Liver (tissue), 3 donors: Measurements from ENCODE around the gene GRIN2A.

Experiments used
- EGR1 ChIP-seq, 2 donors: IDR thresholded peaks; 2 replicates each; pipeline ENCODE4 v1.6.1; 2016 to 2018; ENCODE audit warnings: antibody characterized with exemption in 2 of 2, low read depth in 2 of 2
- GABPA ChIP-seq, 2 donors: IDR thresholded peaks in 1 of 2; conservative IDR thresholded peaks in 1 of 2; 2 replicates each; pipeline ENCODE4 v1.6.1; 2016; ENCODE audit warnings: antibody characterized with exemption in 2 of 2, mild to moderate bottlenecking in 1 of 2, moderate library complexity in 1 of 2
- YY1 ChIP-seq: IDR thresholded peaks from 2 replicates; pipeline ENCODE4 v1.6.1; 2016; ENCODE audit warnings: antibody characterized with exemption, mild to moderate bottlenecking
- TF ChIP-seq, protein P1 (sequence below): fragments of 150-350 bp; IDR thresholded peaks from 2 replicates; pipeline ENCODE4 v1.5.1; 2017; ENCODE audit warnings: improper control_type of control experiment, low read depth, low read length; ENCODE audit not compliant: missing input control
- donor health status: healthy.
- donor health status: healthy.

DNA sequence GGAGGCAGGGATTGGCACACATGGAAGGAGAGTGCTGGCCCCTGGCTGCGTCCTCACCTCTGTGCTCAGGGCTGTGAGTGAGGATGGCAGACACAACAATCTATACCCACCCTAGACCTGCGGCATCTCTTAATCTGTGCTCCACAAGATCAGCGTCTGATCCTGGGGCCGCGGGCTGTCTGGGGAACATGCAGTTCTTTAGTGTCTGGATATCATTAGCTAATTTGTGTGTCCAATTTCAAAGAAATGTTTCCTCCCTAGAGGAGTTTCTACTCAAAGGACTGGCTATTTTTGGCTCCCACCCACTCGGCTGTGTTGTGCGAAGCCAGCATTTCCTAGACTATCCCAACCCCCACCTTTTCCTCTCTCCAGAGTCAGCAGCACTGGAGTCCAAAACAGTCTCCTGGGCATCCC lies 93.8 kb downstream of the GRIN2A start:
- TF ChIP-seq, protein P1, sequence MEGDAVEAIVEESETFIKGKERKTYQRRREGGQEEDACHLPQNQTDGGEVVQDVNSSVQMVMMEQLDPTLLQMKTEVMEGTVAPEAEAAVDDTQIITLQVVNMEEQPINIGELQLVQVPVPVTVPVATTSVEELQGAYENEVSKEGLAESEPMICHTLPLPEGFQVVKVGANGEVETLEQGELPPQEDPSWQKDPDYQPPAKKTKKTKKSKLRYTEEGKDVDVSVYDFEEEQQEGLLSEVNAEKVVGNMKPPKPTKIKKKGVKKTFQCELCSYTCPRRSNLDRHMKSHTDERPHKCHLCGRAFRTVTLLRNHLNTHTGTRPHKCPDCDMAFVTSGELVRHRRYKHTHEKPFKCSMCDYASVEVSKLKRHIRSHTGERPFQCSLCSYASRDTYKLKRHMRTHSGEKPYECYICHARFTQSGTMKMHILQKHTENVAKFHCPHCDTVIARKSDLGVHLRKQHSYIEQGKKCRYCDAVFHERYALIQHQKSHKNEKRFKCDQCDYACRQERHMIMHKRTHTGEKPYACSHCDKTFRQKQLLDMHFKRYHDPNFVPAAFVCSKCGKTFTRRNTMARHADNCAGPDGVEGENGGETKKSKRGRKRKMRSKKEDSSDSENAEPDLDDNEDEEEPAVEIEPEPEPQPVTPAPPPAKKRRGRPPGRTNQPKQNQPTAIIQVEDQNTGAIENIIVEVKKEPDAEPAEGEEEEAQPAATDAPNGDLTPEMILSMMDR = no peak
- no peak for TF ChIP-seq EGR1 (IDR thresholded peaks at IDR 0.05; ENCODE audit: low read depth in 2 of 2)
- TF ChIP-seq YY1 = no peak
- no peak for TF ChIP-seq GABPA (IDR thresholded peaks at IDR 0.05 in 1 of 2, conservative IDR thresholded peaks at IDR 0.05 in 1 of 2)
